ENCODE data around the gene KIAA1671. TPM values are rescaled to one million over a fixed set of nuclear protein-coding genes. Genes with fewer than 3 reads are reported as not detected.
A peak's percentile ranks its signal among the peaks of the same experiment; 100 is the strongest.

KIAA1671 gene
- total and polyA plus RNA-seq, 9 of the 15 experiments (the other 6 are each of a cell fraction or from before 2014, with no cell fraction given) = under 0.01 to 0.11 (median 0.02) TPM; not detected in 5

DNA sequence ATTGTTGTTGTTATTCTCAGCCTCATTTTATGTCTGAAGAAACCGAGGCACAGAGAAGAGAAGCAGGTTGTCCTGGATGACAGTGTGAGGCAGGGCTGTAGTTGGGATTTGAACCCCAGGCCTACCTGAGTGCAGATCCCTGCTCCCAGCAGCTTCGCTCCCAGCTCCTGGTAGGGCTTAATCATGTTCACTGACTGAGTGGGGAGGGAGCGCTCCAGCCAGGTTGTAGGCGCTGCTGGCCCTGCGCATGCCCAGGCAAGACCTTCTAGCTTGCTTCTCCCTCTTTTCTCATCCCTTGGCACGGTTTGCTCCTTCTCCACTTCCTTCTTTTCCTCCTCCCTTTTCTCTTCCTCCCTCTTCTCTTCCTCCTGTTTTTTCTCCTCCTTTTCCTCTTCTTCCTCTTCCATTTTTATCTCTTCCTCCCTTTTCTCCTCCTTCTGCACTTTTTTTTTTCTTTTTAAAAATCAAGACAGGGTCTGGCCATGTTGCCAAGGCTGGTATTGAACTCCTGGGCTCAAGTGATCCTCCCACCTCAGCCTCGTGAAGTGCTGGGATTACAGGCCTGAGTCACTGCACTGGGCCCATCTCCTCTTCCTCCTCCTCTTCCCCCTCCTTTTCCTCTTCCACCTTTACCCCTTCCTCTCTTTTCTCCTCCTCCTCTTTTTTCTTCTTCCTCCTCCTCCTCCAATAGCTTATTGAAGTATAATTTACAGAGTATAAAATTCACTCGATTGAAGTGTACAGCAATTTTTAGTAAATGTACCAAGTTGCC lies 109.3 kb downstream of the KIAA1671 start:
- in situ Hi-C loops (cut with MboI) (no loop called here), intact Hi-C loops (cut with micrococcal nuclease) (no loop called here)
- no peak overlapping the region for H3K9ac ChIP-seq (ENCODE audit: insufficient read depth in 1 of 2, low read depth in 2 of 2, low read length in 2 of 2)
- H3K9me3 ChIP-seq (replicated peaks; ENCODE audit: control insufficient read depth, insufficient read depth, low read depth, low read length) = no peaks in the 10 kb centered on the region
- H2AFZ ChIP-seq (ENCODE audit: low read depth, low read length) = no peak overlapping the region
- ChIA-PET CTCF (ENCODE audit: low intra/inter-chr PET ratio) (no interaction called here), POLR2A (no interaction called here)
- H3K4me3 ChIP-seq = no peak overlapping the region
- whole genome bisulfite sequencing (ENCODE audit: insufficient coverage, low coverage, missing lambda C conversion rate) = 0% methylated on average over 6 of the region's 8 CpGs
- H3K4me1 ChIP-seq (replicated peaks in 1 of 2; ENCODE audit: control insufficient read depth in 2 of 2, insufficient read depth in 2 of 2, low read length in 2 of 2) = no peaks in the 10 kb centered on the region
- H3K27ac ChIP-seq (ENCODE audit: extremely low read depth, low read depth, low read length) = no peak overlapping the region
- ATAC-seq (no peak), FAIRE-seq (no peak), DNase-seq (ENCODE audit: extremely low read depth in 1 of 4, low spot score in 3 of 4) (no peak)
- H3K36me3 ChIP-seq (ENCODE audit: control insufficient read depth, insufficient read depth, low read length) = no peaks in the 10 kb centered on the region
- no TSS peak for BruUV-seq (replicated peaks)
- no peaks in the 10 kb centered on the region for H3K9me1 ChIP-seq (ENCODE audit: control insufficient read depth, insufficient read depth, low read length)
- no peak overlapping the region for H3K4me2 ChIP-seq (ENCODE audit: insufficient read depth, low read length)
- no peaks in the 10 kb centered on the region for H4K20me1 ChIP-seq (replicated peaks; ENCODE audit: control insufficient read depth, insufficient read depth, low read length)
- peak; percentile 78 to 82 for TF ChIP-seq NRF1 (conservative IDR thresholded peaks at IDR 0.05 in 1 of 2, IDR thresholded peaks at IDR 0.05 in 1 of 2)
- TF ChIP-seq, protein P1, sequence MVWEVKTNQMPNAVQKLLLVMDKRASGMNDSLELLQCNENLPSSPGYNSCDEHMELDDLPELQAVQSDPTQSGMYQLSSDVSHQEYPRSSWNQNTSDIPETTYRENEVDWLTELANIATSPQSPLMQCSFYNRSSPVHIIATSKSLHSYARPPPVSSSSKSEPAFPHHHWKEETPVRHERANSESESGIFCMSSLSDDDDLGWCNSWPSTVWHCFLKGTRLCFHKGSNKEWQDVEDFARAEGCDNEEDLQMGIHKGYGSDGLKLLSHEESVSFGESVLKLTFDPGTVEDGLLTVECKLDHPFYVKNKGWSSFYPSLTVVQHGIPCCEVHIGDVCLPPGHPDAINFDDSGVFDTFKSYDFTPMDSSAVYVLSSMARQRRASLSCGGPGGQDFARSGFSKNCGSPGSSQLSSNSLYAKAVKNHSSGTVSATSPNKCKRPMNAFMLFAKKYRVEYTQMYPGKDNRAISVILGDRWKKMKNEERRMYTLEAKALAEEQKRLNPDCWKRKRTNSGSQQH (CRISPR knock-in tag; IDR thresholded peaks at IDR 0.05) = no peak
- no peaks in the 10 kb centered on the region for H3K79me2 ChIP-seq (ENCODE audit: control insufficient read depth, insufficient read depth, low read length)
- peaks cover 0 to 17% of the 10 kb centered on the region in 2 experiments; a peak in 1 of 5 replicates for H3K27me3 ChIP-seq (ENCODE audit: control insufficient read depth in 2 of 2, insufficient read depth in 2 of 2, low read length in 2 of 2)
